Nucleus accumbens (tissue), 56 donors: Measurements from ENCODE around the gene DNAH17.

Experiments used
- DNase-seq, 56 donors: peaks; one replicate each; lab custom pipeline; 2025; lab: John Stamatoyannopoulos, UW

The DNAH17 gene

GRCh38 chr17:78548725-78549124, 28.5 kb downstream of the DNAH17 start:
- no peak for DNase-seq

GRCh38 chr17:78547035-78547434, 30.2 kb downstream of the DNAH17 start:
- DNase-seq = no peak

- no peak for DNase-seq
Measured at GRCh38 chr17:78546476-78546875, 30.7 kb downstream of the DNAH17 start.

GRCh38 chr17:78544881-78545755, 32.1 kb downstream of the DNAH17 start:
- DNase-seq = no peak

- DNase-seq = no peak
Measured at GRCh38 chr17:78541488-78542206, 35.5 kb downstream of the DNAH17 start.

- DNase-seq = peak in 1 of 56 donors; percentile 15
Measured at GRCh38 chr17:78539781-78540180, 37.4 kb downstream of the DNAH17 start.

- DNase-seq = peak in 7 of 56 donors; percentile 4 to 35 (median 16)
Measured at GRCh38 chr17:78538033-78538776, 39.0 kb downstream of the DNAH17 start.

GRCh38 chr17:78537217-78537860, 39.9 kb downstream of the DNAH17 start:
- DNase-seq = no peak

- DNase-seq = no peak
Measured at GRCh38 chr17:78535273-78536197, 41.7 kb downstream of the DNAH17 start.

GRCh38 chr17:78534492-78535272, 42.5 kb downstream of the DNAH17 start:
- no peak for DNase-seq

GRCh38 chr17:78532922-78533640, 44.1 kb downstream of the DNAH17 start:
- DNase-seq = no peak

- DNase-seq = no peak
Measured at GRCh38 chr17:78532311-78532710, 44.9 kb downstream of the DNAH17 start.

- no peak for DNase-seq
Measured at GRCh38 chr17:78530675-78531074, 46.5 kb downstream of the DNAH17 start.

- DNase-seq = peak in 16 of 56 donors; percentile 5 to 65 (median 29)
Measured at GRCh38 chr17:78529871-78530670, 47.1 kb downstream of the DNAH17 start.

- no peak for DNase-seq
Measured at GRCh38 chr17:78529251-78529650, 47.9 kb downstream of the DNAH17 start.

GRCh38 chr17:78528541-78528940, 48.7 kb downstream of the DNAH17 start:
- DNase-seq = no peak

GRCh38 chr17:78527345-78527744, 49.9 kb downstream of the DNAH17 start:
- no peak for DNase-seq
